Activated CD8-positive, alpha-beta memory T cell treated with anti-CD3 and anti-CD28 coated beads, Interleukin-2, amount 50 U/mL, for 1 hour (primary cell): ENCODE measurements around the gene TECR.
"Not testable (repeated sequence)": the region's sequence is repeated elsewhere in the genome, so short reads cannot be mapped to it uniquely, and the experiment has no call there.

Experiments used
- DNase-seq: peaks from one replicate; pipeline ENCODE4 v3.0.0-alpha.2; 2020; ENCODE audit errors: extremely low read depth

TECR gene

GRCh38 chr19:14529254-14530004 is at the start of gene TECR:
Gene TECR (plus strand): TSS chr19:14529594. CDS start chr19:14529697, 103 bp downstream.
- peak; percentile 100 for DNase-seq

- DNase-seq: no peak
Measured at GRCh38 chr19:14479975-14480699, 49.3 kb upstream of the TECR start.

- no peak for DNase-seq
Measured at GRCh38 chr19:14480700-14481079, 48.7 kb upstream of the TECR start.

GRCh38 chr19:14482172-14482941 is 47.0 kb upstream of the TECR start:
- no peak for DNase-seq

- DNase-seq: no peak
Measured at GRCh38 chr19:14487370-14488125, 41.8 kb upstream of the TECR start.

GRCh38 chr19:14492756-14493337 is 36.5 kb upstream of the TECR start:
- DNase-seq: no peak

- no peak for DNase-seq
Measured at GRCh38 chr19:14494411-14494810, 35.0 kb upstream of the TECR start.

- no peak for DNase-seq
Measured at GRCh38 chr19:14494910-14495671, 34.3 kb upstream of the TECR start.

GRCh38 chr19:14495672-14496028 is 33.7 kb upstream of the TECR start:
- DNase-seq: no peak

GRCh38 chr19:14496029-14496833 is 33.2 kb upstream of the TECR start, which contains the start of gene GIPC1:
Gene GIPC1 (minus strand): TSS chr19:14496127. CDS start chr19:14482976, 13,151 bp downstream.
- no peak for DNase-seq

- no peak for DNase-seq
Measured at GRCh38 chr19:14496834-14497227, 32.6 kb upstream of the TECR start.

GRCh38 chr19:14497228-14497921 is 32.0 kb upstream of the TECR start:
- no peak for DNase-seq

GRCh38 chr19:14502334-14503092 is 26.9 kb upstream of the TECR start:
- DNase-seq: no peak

- no peak for DNase-seq
Measured at GRCh38 chr19:14503285-14503684, 26.1 kb upstream of the TECR start.

- DNase-seq: not testable (repeated sequence)
Measured at GRCh38 chr19:14504575-14504974, 24.8 kb upstream of the TECR start.

- no peak for DNase-seq
Measured at GRCh38 chr19:14505488-14506239, 23.7 kb upstream of the TECR start.

- no peak for DNase-seq
Measured at GRCh38 chr19:14507704-14508542, 21.5 kb upstream of the TECR start.
